ENCODE measurements around the gene FBXW8. TPM values are rescaled to one million over a fixed set of nuclear protein-coding genes. Genes with fewer than 3 reads are reported as not detected.

Gene FBXW8
- total RNA-seq, 2 donors from 2014 or later = 7.9 to 9.0 TPM

GRCh38 chr12:117058442-117059072 is 147.8 kb downstream of the FBXW8 start:
- Histone ChIP-seq H3K27me3 (no peaks in the 10 kb centered on the region), H3K27ac (peak overlapping the region in 1 of 2 donors; percentile 42), H3K4me1 (peaks cover 0 to 22% of the 10 kb centered on the region in 2 donors), H3K36me3 (no peaks in the 10 kb centered on the region), H3K4me3 (no peak overlapping the region), H3K9me3 (no peaks in the 10 kb centered on the region)
- TF ChIP-seq CTCF (IDR thresholded peaks at IDR 0.05) = no peak
- no peak for DNase-seq (ENCODE audit: low spot score)

GRCh38 chr12:117059156-117059555 is 148.4 kb downstream of the FBXW8 start:
- H3K4me3 ChIP-seq = no peak overlapping the region
- DNase-seq (ENCODE audit: low spot score) = no peak
- no peaks in the 10 kb centered on the region for H3K36me3 ChIP-seq

GRCh38 chr12:117060246-117060928 is 149.6 kb downstream of the FBXW8 start:
- TF ChIP-seq CTCF (IDR thresholded peaks at IDR 0.05) = no peak
- no peak for DNase-seq (ENCODE audit: low spot score)
- peak overlapping the region; percentile 42 to 67 for H3K27ac ChIP-seq
- H3K9me3 ChIP-seq = no peaks in the 10 kb centered on the region
- H3K36me3 ChIP-seq = no peaks in the 10 kb centered on the region
- H3K4me3 ChIP-seq = no peak overlapping the region
- peaks cover 0 to 22% of the 10 kb centered on the region in 2 donors for H3K4me1 ChIP-seq
- no peaks in the 10 kb centered on the region for H3K27me3 ChIP-seq

More at GRCh38 chr12:117059156-117059555, 148.4 kb downstream of the FBXW8 start:
- no peak for TF ChIP-seq CTCF (IDR thresholded peaks at IDR 0.05)
- peak overlapping the region in 1 of 2 donors; percentile 42 for H3K27ac ChIP-seq
- H3K4me1 ChIP-seq = peaks cover 0 to 22% of the 10 kb centered on the region in 2 donors
- H3K27me3 ChIP-seq = no peaks in the 10 kb centered on the region
- no peaks in the 10 kb centered on the region for H3K9me3 ChIP-seq

- no peaks in the 10 kb centered on the region for H3K27me3 ChIP-seq
- H3K4me3 ChIP-seq = no peak overlapping the region
- peak overlapping the region; percentile 42 to 67 for H3K27ac ChIP-seq
- DNase-seq (ENCODE audit: low spot score) = no peak
- no peaks in the 10 kb centered on the region for H3K36me3 ChIP-seq
- H3K9me3 ChIP-seq = no peaks in the 10 kb centered on the region
- H3K4me1 ChIP-seq = peaks cover 0 to 22% of the 10 kb centered on the region in 2 donors
- no peak for TF ChIP-seq CTCF (IDR thresholded peaks at IDR 0.05)
Observed at GRCh38 chr12:117060929-117061305, 150.2 kb downstream of the FBXW8 start.

- no peaks in the 10 kb centered on the region for H3K9me3 ChIP-seq
- no peak for TF ChIP-seq CTCF (IDR thresholded peaks at IDR 0.05)
- no peaks in the 10 kb centered on the region for H3K36me3 ChIP-seq
- H3K27me3 ChIP-seq = no peaks in the 10 kb centered on the region
- H3K4me1 ChIP-seq = peaks cover 0 to 22% of the 10 kb centered on the region in 2 donors
- H3K4me3 ChIP-seq = no peak overlapping the region
- peak overlapping the region in 1 of 2 donors; percentile 42 for H3K27ac ChIP-seq
- no peak for DNase-seq (ENCODE audit: low spot score)
Observed at GRCh38 chr12:117061555-117062079, 150.9 kb downstream of the FBXW8 start.

All from right atrium auricular region (tissue), 2 donors.